ENCODE data around the gene HBA1. TPM values are rescaled to one million over a fixed set of nuclear protein-coding genes. Genes with fewer than 3 reads are reported as not detected.

The HBA1 gene
- total RNA-seq, 2 experiments from 2014 or later, result not detected

DNA sequence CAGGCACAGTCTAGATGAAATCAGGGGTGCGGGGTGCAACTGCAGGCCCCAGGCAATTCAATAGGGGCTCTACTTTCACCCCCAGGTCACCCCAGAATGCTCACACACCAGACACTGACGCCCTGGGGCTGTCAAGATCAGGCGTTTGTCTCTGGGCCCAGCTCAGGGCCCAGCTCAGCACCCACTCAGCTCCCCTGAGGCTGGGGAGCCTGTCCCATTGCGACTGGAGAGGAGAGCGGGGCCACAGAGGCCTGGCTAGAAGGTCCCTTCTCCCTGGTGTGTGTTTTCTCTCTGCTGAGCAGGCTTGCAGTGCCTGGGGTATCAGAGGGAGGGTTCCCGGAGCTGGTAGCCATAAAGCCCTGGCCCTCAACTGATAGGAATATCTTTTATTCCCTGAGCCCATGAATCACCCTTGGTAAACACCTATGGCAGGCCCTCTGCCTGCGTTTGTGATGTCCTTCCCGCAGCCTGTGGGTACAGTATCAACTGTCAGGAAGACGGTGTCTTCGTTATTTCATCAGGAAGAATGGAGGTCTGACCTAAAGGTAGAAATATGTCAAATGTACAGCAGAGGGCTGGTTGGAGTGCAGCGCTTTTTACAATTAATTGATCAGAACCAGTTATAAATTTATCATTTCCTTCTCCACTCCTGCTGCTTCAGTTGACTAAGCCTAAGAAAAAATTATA is 1.6 kb downstream of the HBA1 start:
- no peaks in the 10 kb centered on the region for H3K9me3 Mint-ChIP-seq
- POLR2A ChIA-PET, result no interaction called here
- Histone ChIP-seq H3K27me3 (ENCODE audit: control insufficient read depth in 1 of 2, insufficient read depth in 2 of 2, low read length in 2 of 2) (peaks cover 42 to 51% of the 10 kb centered on the region in 2 experiments), H3K27ac (ENCODE audit: low read depth in 1 of 2, low read length in 2 of 2) (no peak overlapping the region), H3K4me3 (ENCODE audit: low read length) (no peak overlapping the region), H3K4me1 (ENCODE audit: insufficient read depth, low read length) (peaks cover 28% of the 10 kb centered on the region), H3K9me3 (ENCODE audit: control insufficient read depth in 1 of 2, insufficient read depth in 1 of 2, low read length in 2 of 2) (peaks cover 0 to 6% of the 10 kb centered on the region in 2 experiments), H3K36me3 (ENCODE audit: insufficient read depth, low read length) (no peaks in the 10 kb centered on the region)
- peak overlapping the region; percentile 20 for H3K4me3 Mint-ChIP-seq
- TF ChIP-seq, protein P1, sequence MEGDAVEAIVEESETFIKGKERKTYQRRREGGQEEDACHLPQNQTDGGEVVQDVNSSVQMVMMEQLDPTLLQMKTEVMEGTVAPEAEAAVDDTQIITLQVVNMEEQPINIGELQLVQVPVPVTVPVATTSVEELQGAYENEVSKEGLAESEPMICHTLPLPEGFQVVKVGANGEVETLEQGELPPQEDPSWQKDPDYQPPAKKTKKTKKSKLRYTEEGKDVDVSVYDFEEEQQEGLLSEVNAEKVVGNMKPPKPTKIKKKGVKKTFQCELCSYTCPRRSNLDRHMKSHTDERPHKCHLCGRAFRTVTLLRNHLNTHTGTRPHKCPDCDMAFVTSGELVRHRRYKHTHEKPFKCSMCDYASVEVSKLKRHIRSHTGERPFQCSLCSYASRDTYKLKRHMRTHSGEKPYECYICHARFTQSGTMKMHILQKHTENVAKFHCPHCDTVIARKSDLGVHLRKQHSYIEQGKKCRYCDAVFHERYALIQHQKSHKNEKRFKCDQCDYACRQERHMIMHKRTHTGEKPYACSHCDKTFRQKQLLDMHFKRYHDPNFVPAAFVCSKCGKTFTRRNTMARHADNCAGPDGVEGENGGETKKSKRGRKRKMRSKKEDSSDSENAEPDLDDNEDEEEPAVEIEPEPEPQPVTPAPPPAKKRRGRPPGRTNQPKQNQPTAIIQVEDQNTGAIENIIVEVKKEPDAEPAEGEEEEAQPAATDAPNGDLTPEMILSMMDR (IDR thresholded peaks at IDR 0.05), result no peak
- ATAC-seq (ENCODE audit: poor library complexity) (no peak), DNase-seq (no peak)
- H3K27ac Mint-ChIP-seq, result no peak overlapping the region
- CTCF ChIA-PET, result no interaction called here
- H3K4me1 Mint-ChIP-seq (ENCODE audit: low read depth), result peaks cover 13% of the 10 kb centered on the region
- H3K27me3 Mint-ChIP-seq, result peaks cover 52% of the 10 kb centered on the region
- intact Hi-C loops (cut with DNase I, micrococcal nuclease), result no loop called here
- H3K36me3 Mint-ChIP-seq (ENCODE audit: low read depth), result no peaks in the 10 kb centered on the region

DNA sequence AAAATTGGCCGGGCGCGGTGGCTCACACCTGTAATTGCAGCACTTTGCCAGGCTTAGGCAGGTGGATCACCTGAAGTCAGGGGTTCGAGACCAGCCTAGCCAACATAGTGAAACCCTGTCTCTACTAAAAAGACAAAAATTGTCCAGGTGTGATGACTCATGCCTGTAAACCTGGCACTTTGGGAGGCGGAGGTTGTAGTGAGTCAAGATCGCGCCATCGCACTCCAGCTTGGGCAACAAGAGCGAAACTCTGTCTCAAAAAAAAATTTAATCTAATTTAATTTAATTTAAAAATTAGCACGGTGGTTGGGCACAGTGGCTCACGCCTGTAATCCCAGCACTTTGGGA is 2.2 kb downstream of the HBA1 start:
- POLR2A ChIA-PET, result no interaction called here
- no peak overlapping the region for H3K27ac Mint-ChIP-seq
- intact Hi-C loops (cut with DNase I, micrococcal nuclease), result no loop called here
- TF ChIP-seq, protein P1 (IDR thresholded peaks at IDR 0.05), result no peak
- DNase-seq, result no peak
- peaks cover 25% of the 10 kb centered on the region for H3K4me1 ChIP-seq (ENCODE audit: insufficient read depth, low read length)
- no peak overlapping the region for H3K4me3 Mint-ChIP-seq
- H3K27me3 ChIP-seq (ENCODE audit: control insufficient read depth in 1 of 2, insufficient read depth in 2 of 2, low read length in 2 of 2), result peaks cover 42 to 47% of the 10 kb centered on the region in 2 experiments
- no peak overlapping the region for H3K27ac ChIP-seq (ENCODE audit: low read depth in 1 of 2, low read length in 2 of 2)
- H3K36me3 Mint-ChIP-seq (ENCODE audit: low read depth), result no peaks in the 10 kb centered on the region
- no peaks in the 10 kb centered on the region for H3K9me3 Mint-ChIP-seq
- peaks cover 0 to 6% of the 10 kb centered on the region in 2 experiments for H3K9me3 ChIP-seq (ENCODE audit: control insufficient read depth in 1 of 2, insufficient read depth in 1 of 2, low read length in 2 of 2)
- CTCF ChIA-PET, result no interaction called here
- H3K36me3 ChIP-seq (ENCODE audit: insufficient read depth, low read length), result no peaks in the 10 kb centered on the region
- no peak for ATAC-seq (ENCODE audit: poor library complexity)
- H3K27me3 Mint-ChIP-seq, result peaks cover 49% of the 10 kb centered on the region
- H3K4me3 ChIP-seq (ENCODE audit: low read length), result no peak overlapping the region
- peaks cover 13% of the 10 kb centered on the region for H3K4me1 Mint-ChIP-seq (ENCODE audit: low read depth)

GRCh38 chr16:179211-180092 is 3.0 kb downstream of the HBA1 start:
- ChIA-PET CTCF (interaction anchor here (1.4 to 2.5 kb wide), 2 partner anchors 72 to 114 kb away, joined by 8 to 16 read pairs; no protein-coding TSS in a partner anchor), POLR2A (no interaction called here)
- no peaks in the 10 kb centered on the region for H3K36me3 Mint-ChIP-seq (ENCODE audit: low read depth)
- ATAC-seq (ENCODE audit: poor library complexity) (no peak), DNase-seq (no peak)
- no peaks in the 10 kb centered on the region for H3K36me3 ChIP-seq (ENCODE audit: insufficient read depth, low read length)
- peaks cover 41% of the 10 kb centered on the region for H3K27me3 Mint-ChIP-seq
- no peak overlapping the region for H3K27ac ChIP-seq (ENCODE audit: low read depth in 1 of 2, low read length in 2 of 2)
- H3K4me3 Mint-ChIP-seq, result peak overlapping the region; percentile 54
- peaks cover 12% of the 10 kb centered on the region for H3K4me1 Mint-ChIP-seq (ENCODE audit: low read depth)
- intact Hi-C loops (cut with DNase I, micrococcal nuclease), result no loop called here
- H3K9me3 ChIP-seq (ENCODE audit: control insufficient read depth in 1 of 2, insufficient read depth in 1 of 2, low read length in 2 of 2), result peaks cover 0 to 6% of the 10 kb centered on the region in 2 experiments
- TF ChIP-seq, protein P1 (IDR thresholded peaks at IDR 0.05), result no peak
- H3K9me3 Mint-ChIP-seq, result no peaks in the 10 kb centered on the region
- no peak overlapping the region for H3K27ac Mint-ChIP-seq
- peaks cover 25% of the 10 kb centered on the region for H3K4me1 ChIP-seq (ENCODE audit: insufficient read depth, low read length)
- H3K4me3 ChIP-seq (ENCODE audit: low read length), result no peak overlapping the region
- peaks cover 40 to 47% of the 10 kb centered on the region in 2 experiments for H3K27me3 ChIP-seq (ENCODE audit: control insufficient read depth in 1 of 2, insufficient read depth in 2 of 2, low read length in 2 of 2)
